Measurements from ENCODE around the gene BRF1.
"Not testable (repeated sequence)": the region's sequence is repeated elsewhere in the genome, so short reads cannot be mapped to it uniquely, and the experiment has no call there.

Gene BRF1

DNA sequence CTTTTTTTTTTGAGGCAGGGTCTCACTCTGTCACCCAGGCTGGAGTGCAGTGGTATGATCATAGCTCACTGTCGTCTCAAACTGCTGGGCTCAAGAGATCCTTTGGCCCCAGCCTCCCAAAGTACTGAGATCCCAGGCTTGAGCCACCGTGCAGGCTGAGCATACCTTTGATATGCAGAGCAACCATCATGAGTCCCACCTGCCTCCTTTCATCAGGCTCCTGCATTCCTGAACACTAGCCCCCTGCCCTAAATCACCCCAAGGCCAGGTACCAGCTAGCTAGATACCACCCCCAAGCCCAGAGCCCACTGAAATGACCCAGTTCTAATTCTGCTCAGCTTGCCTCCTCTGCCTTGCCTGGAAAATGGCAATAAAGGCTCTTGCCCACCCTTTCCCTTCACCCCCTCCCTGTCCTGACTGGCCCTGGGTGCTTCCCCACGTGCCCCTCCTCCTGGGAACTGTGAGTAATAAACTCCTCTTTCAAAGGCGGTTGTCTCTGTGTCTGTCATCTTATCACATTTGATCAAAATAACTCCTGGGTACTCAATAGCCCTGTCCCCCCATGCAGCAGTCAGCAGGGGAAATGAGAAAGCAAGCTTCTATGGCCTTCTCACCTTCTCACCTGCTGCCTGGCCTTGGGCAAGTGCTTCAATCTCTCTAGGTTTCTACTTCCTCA lies 6.4 kb upstream of the BRF1 start:
- no peak for TF ChIP-seq CTCF (conservative IDR thresholded peaks at IDR 0.05; ENCODE audit: control insufficient read depth, insufficient read depth, low read depth, low read length)
- no peak for DNase-seq (ENCODE audit: low read depth)

GRCh38 chr14:105305791-105306190 lies 5.0 kb upstream of the BRF1 start:
- DNase-seq (ENCODE audit: low read depth): no peak
- no peak overlapping the region for H3K4me3 ChIP-seq (ENCODE audit: control insufficient read depth, low read depth, low read length)
- no peak for TF ChIP-seq CTCF (conservative IDR thresholded peaks at IDR 0.05; ENCODE audit: control insufficient read depth, insufficient read depth, low read depth, low read length)

More for the DNA sequence above, 6.4 kb upstream of the BRF1 start:
- H3K4me3 ChIP-seq (ENCODE audit: control insufficient read depth, low read depth, low read length): no peak overlapping the region

GRCh38 chr14:105305345-105305744 lies 4.5 kb upstream of the BRF1 start:
- DNase-seq (ENCODE audit: low read depth): no peak
- H3K4me3 ChIP-seq (ENCODE audit: control insufficient read depth, low read depth, low read length): no peak overlapping the region

DNA sequence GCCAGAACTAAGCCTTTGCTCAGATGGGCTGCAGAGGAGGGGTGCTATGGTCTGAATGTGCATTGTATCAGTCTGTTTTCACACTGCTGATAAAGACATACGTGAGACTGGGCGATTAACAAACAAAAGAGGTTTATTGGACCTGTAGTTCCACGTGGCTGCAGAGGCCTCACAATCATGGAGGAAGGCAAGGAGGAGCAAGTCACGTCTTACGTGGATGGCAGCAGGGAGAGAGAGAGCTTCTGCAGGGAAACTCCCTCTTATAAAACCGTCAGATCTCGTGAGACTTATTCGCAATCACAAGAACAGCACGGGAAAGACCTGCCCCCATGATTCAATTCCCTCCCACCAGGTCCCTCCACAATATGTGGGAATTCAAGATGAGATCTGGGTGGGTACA lies 3.8 kb upstream of the BRF1 start:
- no peak for TF ChIP-seq CTCF (conservative IDR thresholded peaks at IDR 0.05; ENCODE audit: control insufficient read depth, insufficient read depth, low read depth, low read length)
- DNase-seq (ENCODE audit: low read depth): no peak
- H3K4me3 ChIP-seq (ENCODE audit: control insufficient read depth, low read depth, low read length): no peak overlapping the region

More at GRCh38 chr14:105305345-105305744, 4.5 kb upstream of the BRF1 start:
- no peak for TF ChIP-seq CTCF (conservative IDR thresholded peaks at IDR 0.05; ENCODE audit: control insufficient read depth, insufficient read depth, low read depth, low read length)

- no peak for TF ChIP-seq CTCF (conservative IDR thresholded peaks at IDR 0.05; ENCODE audit: control insufficient read depth, insufficient read depth, low read depth, low read length)
- H3K4me3 ChIP-seq (ENCODE audit: control insufficient read depth, low read depth, low read length): no peak overlapping the region
- DNase-seq (ENCODE audit: low read depth): no peak
Observed at GRCh38 chr14:105303949-105304348, 3.1 kb upstream of the BRF1 start.

DNA sequence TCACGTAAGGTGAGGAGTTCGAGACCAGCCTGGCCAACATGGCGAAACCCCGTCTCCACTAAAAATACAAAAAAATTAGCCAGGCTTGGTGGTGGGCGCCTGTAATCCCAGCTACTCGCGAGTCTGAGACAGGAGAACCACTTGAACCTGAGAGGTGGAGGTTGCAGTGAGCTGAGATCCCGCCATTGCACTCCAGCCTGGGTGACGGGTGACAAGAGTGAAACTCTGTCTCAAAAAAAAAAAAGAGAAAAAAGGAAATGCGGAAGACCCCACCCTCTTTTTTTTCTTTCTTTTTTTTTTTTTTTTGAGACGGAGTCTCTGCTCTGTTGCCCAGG lies 1.1 kb upstream of the BRF1 start:
- not testable (repeated sequence) for DNase-seq (ENCODE audit: low read depth); H3K4me3 ChIP-seq (ENCODE audit: control insufficient read depth, low read depth, low read length)

DNA sequence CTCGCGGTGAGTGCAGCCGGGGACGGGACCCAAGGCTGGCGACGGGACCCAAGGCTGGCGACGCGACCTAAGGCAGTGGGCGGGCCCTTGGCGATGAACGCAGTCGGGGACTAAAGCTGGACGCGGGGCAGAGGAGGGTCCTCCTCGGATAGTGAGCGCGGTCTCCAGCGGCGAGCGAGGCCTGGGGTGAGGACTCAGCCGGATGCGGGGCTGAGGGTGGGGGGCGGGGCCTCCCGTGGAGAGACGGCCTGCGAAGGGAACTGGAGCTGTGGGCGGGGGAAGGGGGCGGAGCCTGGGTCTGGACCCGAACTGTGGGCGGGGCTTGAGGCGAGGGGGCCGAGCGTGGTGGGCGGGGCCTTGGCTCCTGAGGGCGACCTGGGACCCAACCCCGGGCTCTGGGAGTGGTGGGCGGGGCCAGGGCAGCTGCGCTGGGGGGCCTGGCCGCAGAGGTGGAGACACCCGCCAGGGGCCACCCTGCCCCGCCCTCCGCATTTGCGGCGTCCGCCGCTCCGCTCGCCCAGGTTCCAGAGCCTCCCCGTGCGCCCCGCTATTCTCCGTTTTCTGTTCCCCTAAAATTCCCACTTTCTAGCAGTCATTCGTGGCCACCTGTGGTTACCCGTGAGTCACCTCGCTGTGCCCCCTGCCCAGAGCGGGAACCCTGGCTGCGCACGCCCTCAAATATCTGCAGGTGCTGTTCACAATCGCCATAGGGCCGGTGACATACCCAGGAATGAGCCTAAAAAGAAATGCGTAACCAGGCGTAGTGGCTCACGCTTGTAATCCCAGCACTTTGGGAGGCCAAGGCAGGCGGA lies 508 bp upstream of the BRF1 start:
- peak overlapping the region; percentile 72 for H3K4me3 ChIP-seq (ENCODE audit: control insufficient read depth, low read depth, low read length)
- TF ChIP-seq CTCF (conservative IDR thresholded peaks at IDR 0.05; ENCODE audit: control insufficient read depth, insufficient read depth, low read depth, low read length): no peak
- DNase-seq (ENCODE audit: low read depth): peak; percentile 89

All from fibroblast of mammary gland (primary cell).